NOMO-1 treated with dmso at 0.1 percent for 144 hours (cell line): Measurements from ENCODE around the gene DHX38.
A peak's percentile ranks its signal among the peaks of the same experiment; 100 is the strongest.

Source experiments
- DNase-seq: peaks from one replicate; lab custom pipeline; 2025; ENCODE audit not compliant: unreplicated experiment; lab: John Stamatoyannopoulos, UW

DHX38 gene

GRCh38 chr16:72120026-72120425 is 26.4 kb downstream of the DHX38 start:
- DNase-seq, result no peak

- DNase-seq, result no peak
These were observed 28.7 kb downstream of the DHX38 start for GRCh38 chr16:72122308-72122707.

GRCh38 chr16:72122916-72123315 is 29.3 kb downstream of the DHX38 start:
- no peak for DNase-seq

DNA sequence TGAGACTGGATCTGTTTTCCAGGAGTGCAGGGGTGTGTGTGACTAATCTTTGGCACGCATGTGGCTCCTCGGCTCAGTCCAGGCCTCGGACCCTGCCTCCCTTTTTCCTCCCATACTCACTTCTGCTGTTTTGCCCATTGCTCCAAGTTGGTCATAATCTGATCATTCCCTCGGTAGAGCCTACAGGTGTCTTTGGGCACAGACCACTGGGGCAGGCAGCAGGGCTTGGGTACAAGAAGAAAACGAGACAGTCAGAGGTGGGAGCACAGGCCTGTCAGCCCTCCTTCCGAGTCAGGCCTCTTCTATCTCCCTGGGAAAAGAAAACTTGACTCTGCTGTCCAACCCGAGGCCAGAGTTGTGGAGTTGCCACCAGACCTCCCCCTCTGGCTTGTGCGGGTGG is 29.8 kb downstream of the DHX38 start:
- DNase-seq, result no peak

- no peak for DNase-seq
These were observed 30.5 kb downstream of the DHX38 start for GRCh38 chr16:72124148-72124547.

GRCh38 chr16:72124761-72125634 is 31.4 kb downstream of the DHX38 start:
- peak; percentile 65 for DNase-seq

GRCh38 chr16:72125635-72126428 is 32.2 kb downstream of the DHX38 start:
- peak; percentile 8 for DNase-seq

DNA sequence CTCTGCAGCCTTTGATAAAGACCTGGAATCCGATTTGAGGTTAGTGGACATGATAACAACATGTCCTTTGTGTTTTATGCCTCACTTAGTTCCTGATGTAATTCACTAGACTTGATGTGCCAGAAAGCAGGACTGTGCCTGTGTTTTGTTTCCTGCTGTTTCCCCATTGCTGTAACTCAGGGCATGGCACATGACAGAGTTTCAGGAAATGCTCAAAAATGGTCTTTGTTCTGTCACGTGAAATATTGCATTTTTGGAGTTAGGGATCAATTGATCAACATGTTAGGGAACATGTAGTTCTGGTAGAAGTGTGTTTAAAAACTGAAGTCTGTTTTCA is 32.8 kb downstream of the DHX38 start:
- DNase-seq, result no peak

DNA sequence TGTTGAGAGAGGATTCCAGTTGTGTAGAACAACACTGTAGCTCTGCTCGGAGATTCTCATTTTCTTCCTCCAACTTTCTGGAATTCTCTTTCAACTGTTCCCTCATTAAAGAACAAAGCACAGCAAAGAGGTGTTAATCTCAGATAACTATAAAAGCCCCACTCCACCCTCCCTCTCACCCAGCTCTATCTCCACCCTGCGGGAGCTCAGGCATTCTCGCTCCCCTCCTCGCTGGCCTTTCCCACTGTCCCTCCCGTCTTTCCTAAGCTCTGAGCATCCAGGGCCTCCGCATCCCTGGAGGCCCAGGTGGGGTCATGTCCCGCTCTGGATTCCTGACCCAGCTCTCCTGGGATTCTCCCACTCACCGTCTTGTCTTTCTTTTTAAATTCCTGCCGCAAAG is 35.1 kb downstream of the DHX38 start:
- no peak for DNase-seq

- no peak for DNase-seq
These were observed 36.5 kb downstream of the DHX38 start for GRCh38 chr16:72129976-72130656.

- DNase-seq, result no peak
These were observed 37.4 kb downstream of the DHX38 start for GRCh38 chr16:72131036-72131435.

DNA sequence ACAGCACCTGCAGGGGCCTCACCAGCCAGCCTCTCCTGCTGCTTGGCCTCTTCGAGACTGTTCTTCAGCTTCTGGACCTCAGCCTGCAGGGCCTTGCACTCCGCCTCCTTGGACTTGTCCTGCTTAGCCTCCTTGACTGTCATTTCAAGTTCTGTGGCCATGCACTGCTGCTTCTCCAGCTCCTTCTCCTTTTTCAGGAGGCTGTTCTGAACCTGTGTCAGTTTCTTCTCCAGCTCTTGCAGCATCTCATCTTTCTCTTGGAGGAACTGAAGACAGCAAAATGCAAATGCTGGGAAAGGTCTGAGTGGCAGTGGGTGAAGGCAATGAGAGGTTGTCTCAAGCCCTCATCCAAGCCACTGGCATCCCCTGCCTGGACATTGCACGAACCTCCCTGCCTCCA is 39.1 kb downstream of the DHX38 start:
- DNase-seq, result no peak

GRCh38 chr16:72134507-72134906 is 40.9 kb downstream of the DHX38 start:
- no peak for DNase-seq

DNA sequence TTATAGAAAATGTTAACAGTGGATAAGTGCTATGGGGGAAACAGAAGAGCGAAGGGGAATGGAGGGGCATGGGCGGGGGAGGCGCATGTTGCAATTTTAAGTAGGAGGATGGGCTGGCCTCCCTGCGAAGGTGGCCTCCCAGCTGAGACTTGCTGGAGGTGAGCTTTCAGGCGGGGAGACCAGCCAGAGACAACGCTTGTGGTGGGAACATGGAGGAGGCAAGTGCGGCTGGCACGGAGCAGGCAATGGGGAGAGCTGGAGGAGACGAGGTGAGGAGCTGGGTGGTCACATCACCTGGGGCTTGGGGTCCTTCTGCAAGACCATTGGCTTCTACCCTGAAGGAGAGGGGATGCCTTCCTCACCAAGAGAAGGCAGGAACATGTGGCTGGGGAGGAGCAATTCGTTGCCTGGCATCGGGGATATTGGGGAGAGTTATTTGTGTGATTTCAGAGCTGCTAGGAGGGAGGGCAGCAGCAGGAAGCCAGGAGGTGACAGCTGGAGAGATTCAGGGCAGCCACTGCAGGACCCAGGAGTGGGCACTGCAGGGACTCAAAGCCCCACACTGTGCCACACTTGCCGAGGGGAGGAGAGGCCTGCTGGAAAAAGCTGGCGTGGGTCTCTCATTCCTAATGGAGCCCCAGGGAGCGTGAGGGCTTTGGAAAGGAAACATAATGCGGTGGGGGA is 43.9 kb downstream of the DHX38 start:
- no peak for DNase-seq

DNA sequence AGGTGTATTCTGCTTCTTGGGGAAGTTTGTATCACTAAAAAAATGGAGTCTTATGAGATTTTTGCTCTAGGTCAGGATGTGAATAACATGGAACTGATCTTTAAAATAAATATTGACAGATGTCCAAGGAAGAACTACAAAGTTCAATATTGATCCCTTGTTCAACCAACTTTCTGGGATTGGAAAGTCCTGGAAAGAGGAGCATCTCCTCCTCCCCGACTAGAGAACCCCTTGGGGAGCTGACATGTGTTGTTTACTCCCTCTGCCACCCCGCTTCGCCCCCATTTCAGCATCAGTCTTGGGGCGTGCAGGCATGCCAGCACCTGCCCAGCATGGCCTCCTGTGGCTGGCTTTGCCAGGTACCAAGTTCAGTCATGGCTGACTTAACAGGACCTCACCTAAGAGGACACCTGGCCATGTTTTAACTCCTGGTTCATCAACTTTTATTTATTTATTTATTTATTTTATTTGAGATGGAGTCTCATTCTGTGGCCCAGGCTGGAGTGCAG is 44.5 kb downstream of the DHX38 start:
- DNase-seq, result no peak

DNA sequence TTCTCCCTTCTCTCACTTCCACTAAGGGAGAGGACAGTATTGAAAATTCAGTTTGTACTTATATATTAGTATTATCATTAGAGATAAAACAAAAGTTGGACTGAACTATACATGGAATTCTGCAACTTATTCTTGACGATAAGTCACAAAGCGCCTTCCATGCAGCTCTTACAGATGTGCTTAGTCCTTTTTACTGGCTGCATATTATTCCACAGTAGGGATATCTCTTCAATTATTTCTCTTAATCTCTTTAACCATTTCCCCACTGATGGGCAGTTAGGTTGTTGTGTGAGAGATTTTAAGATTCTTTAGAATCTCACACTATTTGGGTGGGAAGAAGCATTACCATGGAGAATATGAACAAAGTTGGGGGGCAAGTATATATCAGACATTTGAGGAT is 46.3 kb downstream of the DHX38 start:
- no peak for DNase-seq

DNA sequence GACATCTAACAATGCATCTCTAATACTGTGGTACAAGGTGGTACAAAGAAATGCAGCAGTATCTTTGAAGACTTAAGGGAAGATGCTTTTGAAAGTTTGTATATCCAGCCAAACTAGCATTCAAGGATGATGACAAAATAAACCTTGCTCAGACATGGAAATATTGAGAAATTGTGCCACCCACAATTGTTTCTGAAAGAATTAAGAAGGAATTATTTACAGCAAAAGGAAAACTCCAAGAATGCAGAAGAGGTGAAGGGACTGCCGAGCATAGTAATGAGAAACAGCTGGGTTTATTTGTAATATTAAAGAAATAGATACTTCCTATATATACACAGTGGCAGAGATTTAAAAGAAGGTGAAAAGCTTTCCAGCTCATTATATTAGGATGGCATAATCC is 48.8 kb downstream of the DHX38 start:
- no peak for DNase-seq

DNA sequence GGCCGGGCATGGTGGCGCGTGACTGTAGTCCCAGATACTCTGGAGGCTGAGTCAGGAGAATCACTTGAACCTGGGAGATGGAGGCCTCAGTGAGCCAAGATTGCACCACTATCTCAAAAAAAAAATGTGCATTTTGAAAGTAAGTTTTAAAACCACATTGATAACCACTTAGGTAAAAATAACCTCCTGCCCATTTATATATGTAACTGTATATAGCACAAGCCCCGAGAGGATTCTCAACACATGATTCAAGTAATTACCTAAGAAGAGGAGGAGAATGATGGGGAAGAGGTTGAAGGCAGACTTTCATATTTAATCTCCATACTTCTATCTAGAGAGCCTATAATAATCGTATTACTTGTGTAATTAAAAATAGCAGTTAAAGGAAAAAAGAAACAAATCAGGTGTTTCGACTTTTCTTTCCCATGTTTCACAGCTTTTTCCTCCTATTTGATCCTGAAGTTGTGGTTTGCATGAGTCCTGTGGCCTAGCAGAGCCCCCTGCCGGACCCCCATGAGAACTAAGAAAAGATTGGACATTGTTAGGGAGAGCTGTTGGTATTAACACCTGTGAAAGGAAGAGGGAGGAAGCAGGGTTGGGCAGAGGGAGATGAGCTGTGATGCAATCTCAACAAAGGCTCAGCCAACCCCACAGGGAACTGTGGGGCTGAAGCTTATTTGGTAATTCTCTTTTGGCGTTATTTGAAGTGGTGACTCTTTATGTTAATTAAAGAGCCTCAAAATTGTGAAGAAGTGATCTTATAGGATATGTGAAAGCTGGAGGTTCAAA is 56.2 kb downstream of the DHX38 start:
- no peak for DNase-seq

GRCh38 chr16:72159386-72159785 is 65.7 kb downstream of the DHX38 start:
- DNase-seq, result no peak

GRCh38 chr16:72159801-72160200 is 66.2 kb downstream of the DHX38 start:
- no peak for DNase-seq
